PC-9 (cell line): ENCODE measurements around the gene KTI12. TPM values are rescaled to one million over a fixed set of nuclear protein-coding genes. Genes with fewer than 3 reads are reported as not detected.

Experiments
- BruUV-seq: library from RNA; stranded (reverse); fragments of 400-500 nt; replicated peaks from 2 replicates; lab custom pipeline; 2021; lab: Mats Ljungman, UMichigan
- CTCF ChIA-PET: fragments of 300-600 bp; sonication (Branson Sonifier 250); formaldehyde crosslinking; loops from one replicate; lab custom pipeline; 2022; ENCODE audit warnings: antibody characterized with exemption; lab: Charles Lee
- POLR2A ChIA-PET: fragments of 300-600 bp; sonication (Branson Sonifier 250); formaldehyde crosslinking; loops from one replicate; lab custom pipeline; 2022; ENCODE audit warnings: antibody characterized with exemption; ENCODE audit not compliant: unreplicated experiment; lab: Charles Lee
- DNase-seq, 2 experiments: peaks; one replicate each; pipeline versions ENCODE4 v3.0.0 to v3.0.0-alpha.2; 2015 to 2022; ENCODE audit warnings: mixed read lengths in 1 of 2
- H2AFZ ChIP-seq: fragments of 200-600 bp; sonication (generic); 2 replicates; pipeline ENCODE4 v1.8.1; 2017; ENCODE audit warnings: antibody characterized with exemption
- H3F3A ChIP-seq: fragments of 200-600 bp; sonication (generic); 2 replicates; pipeline ENCODE4 v1.8.1; 2017; ENCODE audit warnings: antibody characterized with exemption, mild to moderate bottlenecking, low read depth; ENCODE audit not compliant: insufficient read depth
- H3K27ac ChIP-seq: fragments of 200-600 bp; sonication (generic); 2 replicates; pipeline ENCODE4 v1.6.1; 2016; ENCODE audit warnings: mixed run types
- H3K27me3 ChIP-seq: fragments of 200-600 bp; sonication (generic); 2 replicates; pipeline ENCODE4 v1.6.1; 2016; ENCODE audit warnings: low read depth, mixed run types; ENCODE audit not compliant: insufficient read depth
- H3K36me3 ChIP-seq: fragments of 200-600 bp; sonication (generic); 2 replicates; pipeline ENCODE4 v1.6.1; 2016; ENCODE audit warnings: low read depth, mixed run types
- H3K4me1 ChIP-seq: fragments of 200-600 bp; sonication (generic); replicated peaks from 2 replicates; pipeline ENCODE4 v1.6.1; 2016; ENCODE audit warnings: mixed run types; ENCODE audit not compliant: insufficient read depth
- H3K4me2 ChIP-seq: fragments of 200-600 bp; sonication (generic); 2 replicates; pipeline ENCODE4 v1.6.1; 2017; ENCODE audit warnings: mixed run types
- H3K4me3 ChIP-seq: fragments of 200-600 bp; sonication (generic); 2 replicates; pipeline ENCODE4 v1.6.1; 2016; ENCODE audit warnings: mixed run types
- H3K79me2 ChIP-seq: fragments of 200-600 bp; sonication (generic); 2 replicates; pipeline ENCODE4 v1.6.1; 2017; ENCODE audit warnings: low read depth, mixed run types
- H3K9me2 ChIP-seq: fragments of 200-600 bp; sonication (generic); 2 replicates; pipeline ENCODE4 v1.8.1; 2017; ENCODE audit warnings: mild to moderate bottlenecking; ENCODE audit not compliant: insufficient read depth
- H3K9me3 ChIP-seq: fragments of 200-600 bp; sonication (generic); 2 replicates; pipeline ENCODE4 v1.8.1; 2016; ENCODE audit warnings: low read depth; ENCODE audit not compliant: insufficient read depth
- H4K20me1 ChIP-seq: fragments of 200-600 bp; sonication (generic); 2 replicates; pipeline ENCODE4 v1.8.1; 2017; ENCODE audit not compliant: insufficient read depth
- CTCF ChIP-seq: fragments of 200-600 bp; sonication (generic); conservative IDR thresholded peaks from 2 replicates; pipeline ENCODE4 v1.6.1; 2017; ENCODE audit warnings: mixed run types, antibody characterized with exemption, mild to moderate bottlenecking, moderate library complexity
- EZH2 ChIP-seq: fragments of 200-600 bp; sonication (generic); IDR thresholded peaks from 2 replicates; pipeline ENCODE4 v1.8.0; 2017; ENCODE audit warnings: antibody characterized with exemption, low read depth
- intact Hi-C: fragments of 100-400 bp; cut with micrococcal nuclease; formaldehyde crosslinking; loops from one replicate; pipeline ENCODE4 v1.10.0; 2022; ENCODE audit not compliant: unreplicated experiment
- total RNA-seq: library from RNA; stranded (reverse); gene quantifications from 2 replicates; pipeline ENCODE4 v1.2.3, GENCODE V29; 2021

KTI12 gene
- total RNA-seq, 1 experiment from 2014 or later: 9.5 TPM

- Histone ChIP-seq H4K20me1 (peaks cover 71% of the 10 kb centered on the region), H3K9me2 (no peaks in the 10 kb centered on the region), H3K36me3 (peaks cover 39% of the 10 kb centered on the region), H3K4me1 (peaks cover 29% of the 10 kb centered on the region), H3K9me3 (no peaks in the 10 kb centered on the region), H3K4me3 (no peak overlapping the region), H3K4me2 (no peak overlapping the region), H2AFZ (no peak overlapping the region), H3F3A (peaks cover 15% of the 10 kb centered on the region; the same call in 1 of the 2 replicates), H3K27ac (no peak overlapping the region), H3K79me2 (peaks cover 90% of the 10 kb centered on the region), H3K27me3 (no peaks in the 10 kb centered on the region)
- no peak for DNase-seq
- intact Hi-C loops: no loop called here
- no peak for TF ChIP-seq CTCF
- no peak for TF ChIP-seq EZH2
- CTCF ChIA-PET: no interaction called here
- no TSS peak for BruUV-seq
- POLR2A ChIA-PET: interaction anchor here (0.6 to 0.7 kb wide), 2 partner anchors 527 to 565 kb away, joined by 4 to 7 read pairs; no protein-coding TSS in a partner anchor
Observed at GRCh38 chr1:52060822-52061221, 27.2 kb upstream of the KTI12 start.

- Histone ChIP-seq H3K27me3 (no peaks in the 10 kb centered on the region), H3K36me3 (peaks cover 37% of the 10 kb centered on the region), H3K9me2 (no peaks in the 10 kb centered on the region), H3K4me3 (peak overlapping the region; percentile 35; the same call in 1 of the 2 replicates), H3K27ac (no peak overlapping the region), H4K20me1 (peaks cover 66% of the 10 kb centered on the region), H3F3A (peaks cover 21% of the 10 kb centered on the region), H3K79me2 (peaks cover 85% of the 10 kb centered on the region), H2AFZ (no peak overlapping the region), H3K4me2 (peak overlapping the region; percentile 99), H3K9me3 (no peaks in the 10 kb centered on the region), H3K4me1 (peaks cover 29% of the 10 kb centered on the region)
- ChIA-PET POLR2A (interaction anchor here (0.7 kb wide), 1 partner anchor 44 kb away, joined by 8 read pairs; no protein-coding TSS in a partner anchor), CTCF (no interaction called here)
- BruUV-seq: no TSS peak
- DNase-seq: no peak
- no peak for TF ChIP-seq CTCF
- no peak for TF ChIP-seq EZH2
- intact Hi-C loops: loop anchor here (5.0 kb wide), 1 partner anchor 307 kb away; the partner anchor contains the start of gene CC2D1B
Observed at GRCh38 chr1:52059888-52060287, 26.3 kb upstream of the KTI12 start.

- ChIA-PET CTCF (no interaction called here), POLR2A (interaction anchor here (0.6 to 0.7 kb wide), 3 partner anchors 34 to 309 kb away, joined by 3 to 8 read pairs (median 5); no protein-coding TSS in a partner anchor)
- Histone ChIP-seq H3K4me1 (peaks cover 29% of the 10 kb centered on the region), H3K27me3 (no peaks in the 10 kb centered on the region), H3K79me2 (peaks cover 84% of the 10 kb centered on the region), H3K27ac (peak overlapping the region; percentile 34; the same call in 1 of the 2 replicates), H4K20me1 (peaks cover 66% of the 10 kb centered on the region), H2AFZ (no peak overlapping the region), H3K9me3 (no peaks in the 10 kb centered on the region), H3F3A (peaks cover 21% of the 10 kb centered on the region), H3K9me2 (no peaks in the 10 kb centered on the region), H3K4me3 (peak overlapping the region; percentile 35; the same call in 1 of the 2 replicates), H3K36me3 (peaks cover 37% of the 10 kb centered on the region), H3K4me2 (peak overlapping the region; percentile 99)
- intact Hi-C loops: loop anchor here (5.0 kb wide), 1 partner anchor 308 kb away; the partner anchor contains the start of gene CC2D1B
- peak in 1 of 2 experiments; percentile 74 for DNase-seq
- BruUV-seq: no TSS peak
- TF ChIP-seq CTCF (no peak), EZH2 (no peak)
Observed at GRCh38 chr1:52059321-52059720, 25.7 kb upstream of the KTI12 start.
